HG03521 (cell line): ENCODE data around the gene PPP1R17.

ENCODE experiments used
- ATAC-seq: cut with Tn5 transposase; IDR thresholded peaks from one replicate; pipeline ENCODE4 v1.9.1; 2021; ENCODE audit warnings: mild to moderate bottlenecking, moderate library complexity; ENCODE audit not compliant: unreplicated experiment

Gene PPP1R17

GRCh38 chr7:31695859-31696614, 9.0 kb downstream of the PPP1R17 start:
- ATAC-seq = no peak

GRCh38 chr7:31699050-31699449, 12.0 kb downstream of the PPP1R17 start:
- ATAC-seq = no peak

GRCh38 chr7:31702354-31702753, 15.3 kb downstream of the PPP1R17 start:
- ATAC-seq = no peak

GRCh38 chr7:31705377-31705776, 18.4 kb downstream of the PPP1R17 start:
- no peak for ATAC-seq

GRCh38 chr7:31707089-31707488, 20.1 kb downstream of the PPP1R17 start:
- ATAC-seq = no peak

- no peak for ATAC-seq
Observed at GRCh38 chr7:31710171-31710570, 23.2 kb downstream of the PPP1R17 start.

- ATAC-seq = no peak
Observed at GRCh38 chr7:31716355-31716754, 29.3 kb downstream of the PPP1R17 start.

GRCh38 chr7:31720366-31720765, 33.4 kb downstream of the PPP1R17 start:
- no peak for ATAC-seq

GRCh38 chr7:31724696-31725095, 37.7 kb downstream of the PPP1R17 start:
- no peak for ATAC-seq

GRCh38 chr7:31729195-31729804, 42.3 kb downstream of the PPP1R17 start:
- ATAC-seq = no peak

- ATAC-seq = no peak
Observed at GRCh38 chr7:31734456-31734855, 47.4 kb downstream of the PPP1R17 start.

- peak; percentile 40 for ATAC-seq
Observed at GRCh38 chr7:31735991-31736982, 49.3 kb downstream of the PPP1R17 start.

- no peak for ATAC-seq
Observed at GRCh38 chr7:31741852-31742251, 54.8 kb downstream of the PPP1R17 start.

- ATAC-seq = peak; percentile 79
Observed at GRCh38 chr7:31744294-31744874, 57.4 kb downstream of the PPP1R17 start.

GRCh38 chr7:31747553-31747952, 60.5 kb downstream of the PPP1R17 start:
- no peak for ATAC-seq

- no peak for ATAC-seq
Observed at GRCh38 chr7:31748084-31748483, 61.1 kb downstream of the PPP1R17 start.

GRCh38 chr7:31751726-31752125, 64.7 kb downstream of the PPP1R17 start:
- ATAC-seq = no peak
